H9 (cell line): ENCODE data around the gene PSMD7. TPM values are rescaled to one million over a fixed set of nuclear protein-coding genes. Genes with fewer than 3 reads are reported as not detected.

ENCODE experiments used
- DNase-seq: peaks from one replicate; pipeline ENCODE4 v3.0.0-alpha.2; 2017
- H2AFZ ChIP-seq: one replicate; pipeline ENCODE4 v1.6.1; 2013; ENCODE audit warnings: mild to moderate bottlenecking, low read length, control low read depth, moderate library complexity
- H2AK5ac ChIP-seq: 2 replicates; pipeline ENCODE4 v1.6.1; 2013; ENCODE audit warnings: low read length, control low read depth, mixed read lengths; ENCODE audit not compliant: insufficient read length
- H2BK120ac ChIP-seq: one replicate; pipeline ENCODE4 v1.6.1; 2013; ENCODE audit warnings: low read depth, mild to moderate bottlenecking, low read length, control low read depth, inconsistent platforms; ENCODE audit not compliant: poor library complexity, severe bottlenecking
- H2BK12ac ChIP-seq: 2 replicates; pipeline ENCODE4 v1.6.1; 2013; ENCODE audit warnings: low read length, control low read depth, mixed read lengths, low read depth; ENCODE audit not compliant: insufficient read length
- H2BK15ac ChIP-seq: 2 replicates; pipeline ENCODE4 v1.6.1; 2013; ENCODE audit warnings: low read depth, low read length, control low read depth
- H2BK20ac ChIP-seq: one replicate; pipeline ENCODE4 v1.6.1; 2013; ENCODE audit warnings: low read depth, mild to moderate bottlenecking, low read length, control low read depth, inconsistent platforms; ENCODE audit not compliant: poor library complexity, severe bottlenecking
- H2BK5ac ChIP-seq: 2 replicates; pipeline ENCODE4 v1.6.1; 2013; ENCODE audit warnings: low read length, control low read depth, mixed read lengths; ENCODE audit not compliant: insufficient read length
- H3K14ac ChIP-seq: 2 replicates; pipeline ENCODE4 v1.6.1; 2013; ENCODE audit warnings: low read length, control low read depth; ENCODE audit not compliant: insufficient read depth
- H3K18ac ChIP-seq: 2 replicates; pipeline ENCODE4 v1.6.1; 2013; ENCODE audit warnings: low read depth, mild to moderate bottlenecking, mixed read lengths, low read length, control low read depth; ENCODE audit not compliant: insufficient read length
- H3K23ac ChIP-seq: 2 replicates; pipeline ENCODE4 v1.6.1; 2013; ENCODE audit warnings: low read length, control low read depth, mixed read lengths, low read depth; ENCODE audit not compliant: insufficient read length
- H3K23me2 ChIP-seq: 2 replicates; pipeline ENCODE4 v1.6.1; 2013; ENCODE audit warnings: low read depth, mild to moderate bottlenecking, mixed read lengths, low read length, control low read depth; ENCODE audit not compliant: insufficient read length, poor library complexity, severe bottlenecking
- H3K27ac ChIP-seq: 2 replicates; pipeline ENCODE4 v1.5.1; 2013; ENCODE audit warnings: low read length, control low read depth, mixed read lengths, low read depth; ENCODE audit not compliant: insufficient read length
- H3K27me3 ChIP-seq: 2 replicates; pipeline ENCODE4 v1.6.1; 2013; ENCODE audit warnings: low read length, control low read depth, inconsistent platforms; ENCODE audit not compliant: insufficient read depth
- H3K4ac ChIP-seq: 2 replicates; pipeline ENCODE4 v1.6.1; 2013; ENCODE audit warnings: low read depth, mild to moderate bottlenecking, control low read depth, inconsistent platforms, low read length, moderate library complexity
- H3K4me1 ChIP-seq: 2 replicates; pipeline ENCODE4 v1.6.1; 2013; ENCODE audit warnings: low read length, control low read depth, inconsistent platforms; ENCODE audit not compliant: insufficient read depth
- H3K4me2 ChIP-seq: 2 replicates; pipeline ENCODE4 v1.6.1; 2013; ENCODE audit warnings: low read length, control low read depth, mixed read lengths; ENCODE audit not compliant: insufficient read length, insufficient read depth
- H3K56ac ChIP-seq: 2 replicates; pipeline ENCODE4 v1.6.1; 2013; ENCODE audit warnings: low read depth, mild to moderate bottlenecking, mixed read lengths, low read length, control low read depth; ENCODE audit not compliant: insufficient read length
- H3K79me1 ChIP-seq: 2 replicates; pipeline ENCODE4 v1.6.1; 2013; ENCODE audit warnings: low read depth, mild to moderate bottlenecking, moderate library complexity, low read length, control low read depth, inconsistent platforms; ENCODE audit not compliant: insufficient read depth, poor library complexity, severe bottlenecking
- H3K79me2 ChIP-seq: 2 replicates; pipeline ENCODE4 v1.6.1; 2013; ENCODE audit warnings: low read length, control low read depth, inconsistent platforms; ENCODE audit not compliant: insufficient read depth
- H3K9ac ChIP-seq: 2 replicates; pipeline ENCODE4 v1.6.1; 2013; ENCODE audit warnings: low read length, control low read depth, mixed read lengths; ENCODE audit not compliant: insufficient read length; ENCODE audit errors: extremely low read depth
- H3K9me3 ChIP-seq: one replicate; pipeline ENCODE4 v1.6.1; 2013; ENCODE audit warnings: low read depth, low read length, inconsistent platforms; ENCODE audit not compliant: control insufficient read depth
- H3T11ph ChIP-seq: one replicate; pipeline ENCODE4 v1.6.1; 2013; ENCODE audit warnings: mild to moderate bottlenecking, low read length, control low read depth, inconsistent platforms
- H4K20me1 ChIP-seq: one replicate; pipeline ENCODE4 v1.6.1; 2013; ENCODE audit not compliant: control insufficient read depth, insufficient read length, insufficient read depth
- H4K5ac ChIP-seq: 2 replicates; pipeline ENCODE4 v1.6.1; 2013; ENCODE audit warnings: low read depth, mild to moderate bottlenecking, mixed read lengths, low read length, control low read depth; ENCODE audit not compliant: insufficient read length
- H4K8ac ChIP-seq: replicated peaks from 2 replicates; pipeline ENCODE4 v1.6.1; 2013; ENCODE audit warnings: low read length, control low read depth, mixed read lengths, low read depth; ENCODE audit not compliant: insufficient read length
- H4K91ac ChIP-seq: 2 replicates; pipeline ENCODE4 v1.6.1; 2013; ENCODE audit warnings: low read depth, mild to moderate bottlenecking, moderate library complexity, mixed read lengths, low read length, control low read depth; ENCODE audit not compliant: insufficient read length
- H3K27ac Mint-ChIP-seq, 3 experiments: 2 replicates in 2 of 3; 3 replicates in 1 of 3; pipeline ENCODE4 v1.8.0; 2020 to 2021; ENCODE audit warnings: mixed read lengths in 3 of 3, mild to moderate bottlenecking in 1 of 3, moderate library complexity in 1 of 3
- H3K27me3 Mint-ChIP-seq: 2 replicates; pipeline ENCODE4 v1.8.0; 2021; ENCODE audit warnings: low read depth, mild to moderate bottlenecking, moderate library complexity, mixed read lengths
- H3K36me3 Mint-ChIP-seq, 3 experiments: 2 replicates in 2 of 3; 3 replicates in 1 of 3; pipeline ENCODE4 v1.8.0; 2020 to 2021; ENCODE audit warnings: low read depth in 3 of 3, mixed read lengths in 3 of 3; ENCODE audit not compliant: insufficient read depth in 1 of 3
- H3K4me1 Mint-ChIP-seq, 2 experiments: 2 replicates each; pipeline ENCODE4 v1.8.0; 2020; ENCODE audit warnings: mixed read lengths in 2 of 2
- H3K4me3 Mint-ChIP-seq, 2 experiments: 2 replicates in 1 of 2; 3 replicates in 1 of 2; pipeline ENCODE4 v1.8.0; 2020 to 2021; ENCODE audit warnings: mild to moderate bottlenecking in 2 of 2, mixed read lengths in 2 of 2, moderate library complexity in 1 of 2
- H3K9me3 Mint-ChIP-seq, 2 experiments: 2 replicates in 1 of 2; 3 replicates in 1 of 2; pipeline ENCODE4 v1.8.0; 2020; ENCODE audit warnings: mild to moderate bottlenecking in 2 of 2, mixed read lengths in 2 of 2, moderate library complexity in 1 of 2
- CTCF ChIP-seq: fragments of 200-600 bp; sonication (generic); conservative IDR thresholded peaks from 3 replicates; pipeline ENCODE4 v1.8.0; 2021; ENCODE audit warnings: antibody characterized with exemption, mild to moderate bottlenecking
- WGBS: extraction: QIAGEN DNeasy Blood & Tissue Kit; methylation state at CpG from one replicate; pipeline ENCODE4 v1.1.7; 2013; ENCODE audit warnings: missing lambda C conversion rate, low lambda C conversion rate, mixed read lengths; ENCODE audit not compliant: insufficient read length; ENCODE audit errors: extremely low coverage; 5-methylcytosine and 5-hydroxymethylcytosine counted together
- total RNA-seq: library from RNA; stranded (reverse); gene quantifications from 2 replicates; pipeline ENCODE4 v1.2.1, GENCODE V29; 2021

The PSMD7 gene
- total RNA-seq, 1 experiment from 2014 or later: 140 TPM

- no peaks in the 10 kb centered on the region for H3K27me3 ChIP-seq
- Mint-ChIP-seq H3K27me3 (no peaks in the 10 kb centered on the region; the same call in 1 of the 2 replicates), H3K4me3 (no peak overlapping the region), H3K36me3 (peaks cover 4 to 14% (median 6%) of the 10 kb centered on the region in 3 experiments), H3K4me1 (peaks cover 24 to 32% of the 10 kb centered on the region in 2 experiments), H3K27ac (peak overlapping the region in 1 of 3 experiments; percentile 82; a peak in 2 of 7 replicates), H3K9me3 (peaks cover 12 to 13% of the 10 kb centered on the region in 2 experiments; a peak in 4 of 5 replicates)
- no peaks in the 10 kb centered on the region for H4K20me1 ChIP-seq
- H2BK15ac ChIP-seq: no peak overlapping the region
- H4K91ac ChIP-seq: no peak overlapping the region
- H3K23ac ChIP-seq: no peak overlapping the region
- H2BK20ac ChIP-seq: no peak overlapping the region
- no peak overlapping the region for H3K18ac ChIP-seq
- H2BK5ac ChIP-seq: no peak overlapping the region
- no peak overlapping the region for H4K8ac ChIP-seq
- H3K23me2 ChIP-seq: no peaks in the 10 kb centered on the region
- no peak for DNase-seq
- no peak overlapping the region for H3K4me2 ChIP-seq
- no peak overlapping the region for H2BK120ac ChIP-seq
- H4K5ac ChIP-seq: no peak overlapping the region
- H3K56ac ChIP-seq: no peak overlapping the region
- H3K9ac ChIP-seq: no peak overlapping the region
- no peak overlapping the region for H3K27ac ChIP-seq
- H3K4ac ChIP-seq: no peak overlapping the region
- no peaks in the 10 kb centered on the region for H3K79me1 ChIP-seq
- H3K9me3 ChIP-seq: no peaks in the 10 kb centered on the region
- TF ChIP-seq CTCF: no peak
- no peak overlapping the region for H2BK12ac ChIP-seq
- no peak overlapping the region for H2AFZ ChIP-seq
- no CpG with 5 or more reads among the region's 1 CpG for WGBS
- 0 out of 2 replicates have a peak, but pooled peaks cover 3% of the 10 kb centered on the region for H3K4me1 ChIP-seq
- no peak overlapping the region for H3K14ac ChIP-seq
- no peak overlapping the region for H3T11ph ChIP-seq
- no peak overlapping the region for H2AK5ac ChIP-seq
- H3K79me2 ChIP-seq: no peaks in the 10 kb centered on the region
Observed at GRCh38 chr16:74281300-74281699, 15.3 kb upstream of the PSMD7 start.
